IMR-90 (cell line): ENCODE results near the gene ST7. TPM values are rescaled to one million over a fixed set of nuclear protein-coding genes. Genes with fewer than 3 reads are reported as not detected.

Source experiments
- ATAC-seq: fragments of 200-7000 bp; cut with Tn5 transposase; 2 replicates; pipeline ENCODE4 v1.9.1; 2020; ENCODE audit warnings: low read depth, mild to moderate bottlenecking, moderate library complexity
- BruUV-seq: library from RNA; stranded (reverse); fragments of 400-500 nt; replicated peaks from 2 replicates; lab custom pipeline; 2021; lab: Mats Ljungman, UMichigan
- CTCF ChIA-PET: fragments of 300-600 bp; formaldehyde crosslinking; extraction: SDS; loops from one replicate; lab custom pipeline; 2021; ENCODE audit warnings: antibody characterized with exemption; lab: Yijun Ruan, JAX
- POLR2A ChIA-PET: fragments of 300-600 bp; sonication (Branson Sonifier 250); formaldehyde crosslinking; loops from one replicate; lab custom pipeline; 2022; ENCODE audit warnings: antibody characterized with exemption; ENCODE audit not compliant: unreplicated experiment; lab: Charles Lee
- DNase-seq: peaks from one replicate; pipeline ENCODE4 v3.0.0; 2013
- H2AFZ ChIP-seq: replicated peaks from 2 replicates; pipeline ENCODE3; 2013; ENCODE audit warnings: low read length, mild to moderate bottlenecking; ENCODE audit not compliant: poor library complexity
- H2AK5ac ChIP-seq: 2 replicates; pipeline ENCODE4 v1.6.1; 2013; ENCODE audit warnings: low read depth, low read length, inconsistent platforms
- H2AK9ac ChIP-seq: replicated peaks from 2 replicates; pipeline ENCODE3; 2013; ENCODE audit warnings: mild to moderate bottlenecking, low read depth, low read length, moderate library complexity; ENCODE audit not compliant: poor library complexity
- H2BK120ac ChIP-seq: 2 replicates; pipeline ENCODE4 v1.6.1; 2013; ENCODE audit warnings: low read depth, low read length, inconsistent platforms
- H2BK15ac ChIP-seq: 3 replicates; pipeline ENCODE4 v1.6.1; 2013; ENCODE audit warnings: low read depth, low read length, inconsistent platforms
- H2BK20ac ChIP-seq: 2 replicates; pipeline ENCODE4 v1.6.1; 2013; ENCODE audit warnings: low read depth, mild to moderate bottlenecking, inconsistent platforms, low read length, moderate library complexity
- H2BK5ac ChIP-seq: 2 replicates; pipeline ENCODE4 v1.6.1; 2013; ENCODE audit warnings: mild to moderate bottlenecking, low read depth, low read length, inconsistent platforms; ENCODE audit not compliant: poor library complexity, severe bottlenecking
- H3K14ac ChIP-seq: replicated peaks from 2 replicates; pipeline ENCODE4 v1.6.1; 2013; ENCODE audit warnings: low read depth, low read length, inconsistent platforms
- H3K18ac ChIP-seq: 2 replicates; pipeline ENCODE4 v1.6.1; 2013; ENCODE audit warnings: low read depth, low read length, control low read depth
- H3K23ac ChIP-seq: 2 replicates; pipeline ENCODE4 v1.6.1; 2013; ENCODE audit warnings: low read depth, low read length, inconsistent platforms
- H3K27ac ChIP-seq: 2 replicates; pipeline ENCODE4 v1.5.1; 2013; ENCODE audit warnings: mild to moderate bottlenecking, control low read depth, low read length; ENCODE audit not compliant: insufficient read depth
- H3K27me3 ChIP-seq: 2 replicates; pipeline ENCODE4 v1.6.1; 2013; ENCODE audit warnings: low read length; ENCODE audit not compliant: control insufficient read depth, insufficient read depth
- H3K36me3 ChIP-seq: 2 replicates; pipeline ENCODE4 v1.6.1; 2013; ENCODE audit warnings: low read length, mixed read lengths; ENCODE audit not compliant: control insufficient read depth, insufficient read depth
- H3K4ac ChIP-seq: 2 replicates; pipeline ENCODE4 v1.6.1; 2013; ENCODE audit warnings: low read depth, low read length, inconsistent platforms
- H3K4me1 ChIP-seq: 2 replicates; pipeline ENCODE4 v1.6.1; 2013; ENCODE audit warnings: low read length, mixed read lengths; ENCODE audit not compliant: control insufficient read depth, insufficient read depth
- H3K4me2 ChIP-seq: 2 replicates; pipeline ENCODE4 v1.6.1; 2013; ENCODE audit warnings: low read depth, mild to moderate bottlenecking, control low read depth, low read length, moderate library complexity
- H3K4me3 ChIP-seq: 2 replicates; pipeline ENCODE4 v1.5.1; 2013; ENCODE audit warnings: low read depth, mild to moderate bottlenecking, control low read depth, low read length, moderate library complexity; ENCODE audit not compliant: insufficient read depth
- H3K56ac ChIP-seq: 2 replicates; pipeline ENCODE4 v1.6.1; 2013; ENCODE audit warnings: low read length, inconsistent platforms; ENCODE audit not compliant: insufficient read depth; ENCODE audit errors: extremely low read depth
- H3K79me1 ChIP-seq, 2 experiments: 2 replicates each; pipeline ENCODE4 v1.6.1; 2013; ENCODE audit warnings: low read length in 2 of 2, inconsistent platforms in 1 of 2, low read depth in 1 of 2
- H3K9ac ChIP-seq: 2 replicates; pipeline ENCODE4 v1.6.1; 2013; ENCODE audit warnings: low read depth, low read length, control low read depth
- H3K9me1 ChIP-seq: 2 replicates; pipeline ENCODE4 v1.6.1; 2013; ENCODE audit warnings: low read length, inconsistent platforms; ENCODE audit not compliant: insufficient read depth
- H3K9me3 ChIP-seq: 2 replicates; pipeline ENCODE4 v1.6.1; 2013; ENCODE audit warnings: low read length; ENCODE audit not compliant: control insufficient read depth, insufficient read depth
- H4K20me1 ChIP-seq: 2 replicates; pipeline ENCODE4 v1.6.1; 2013; ENCODE audit warnings: low read length, inconsistent platforms; ENCODE audit not compliant: insufficient read depth
- H4K5ac ChIP-seq: 2 replicates; pipeline ENCODE4 v1.6.1; 2013; ENCODE audit warnings: mild to moderate bottlenecking, low read depth, low read length, control low read depth
- H4K8ac ChIP-seq, 2 experiments: 2 replicates each; pipeline ENCODE4 v1.6.1; 2013; ENCODE audit warnings: low read depth in 2 of 2, low read length in 2 of 2, control low read depth in 1 of 2, inconsistent platforms in 1 of 2
- H4K91ac ChIP-seq: 2 replicates; pipeline ENCODE4 v1.6.1; 2013; ENCODE audit warnings: low read depth, low read length, inconsistent platforms; ENCODE audit not compliant: insufficient read depth
- BHLHE40 ChIP-seq: fragments of 150-350 bp; IDR thresholded peaks from 2 replicates; pipeline ENCODE4 v1.6.1; 2016; ENCODE audit warnings: mild to moderate bottlenecking, low read depth, low read length
- CHD1 ChIP-seq: IDR thresholded peaks from 2 replicates; pipeline ENCODE4 v1.6.1; 2012; ENCODE audit warnings: low read depth, low read length, improper control_type of control experiment
- MAZ ChIP-seq: IDR thresholded peaks from 2 replicates; pipeline ENCODE4 v1.6.1; 2012; ENCODE audit warnings: low read depth, mild to moderate bottlenecking, low read length, improper control_type of control experiment, moderate library complexity, borderline replicate concordance
- MXI1 ChIP-seq: IDR thresholded peaks from 2 replicates; pipeline ENCODE4 v1.6.1; 2012; ENCODE audit warnings: low read depth, mild to moderate bottlenecking, low read length, moderate library complexity, borderline replicate concordance
- RAD21 ChIP-seq: IDR thresholded peaks from 2 replicates; pipeline ENCODE4 v1.6.1; 2012; ENCODE audit warnings: low read length, improper control_type of control experiment
- RCOR1 ChIP-seq: IDR thresholded peaks from 2 replicates; pipeline ENCODE4 v1.6.1; 2012; ENCODE audit warnings: mild to moderate bottlenecking, low read length, improper control_type of control experiment; ENCODE audit not compliant: insufficient replicate concordance
- RFX5 ChIP-seq: IDR thresholded peaks from 2 replicates; pipeline ENCODE4 v1.8.0; 2012; ENCODE audit warnings: low read depth, mild to moderate bottlenecking, low read length, moderate library complexity
- SMC3 ChIP-seq: fragments of 150-350 bp; IDR thresholded peaks from 2 replicates; pipeline ENCODE4 v1.6.1; 2016; ENCODE audit warnings: low read depth, mild to moderate bottlenecking, antibody characterized with exemption, low read length, moderate library complexity
- WGBS, 2 experiments: methylation state at CpG; one replicate each; pipeline versions ENCODE4 v1.1.5 to v1.1.7; 2013; ENCODE audit warnings: missing lambda C conversion rate in 2 of 2; ENCODE audit not compliant: insufficient read length in 1 of 2; ENCODE audit errors: extremely low coverage in 2 of 2; 5-methylcytosine and 5-hydroxymethylcytosine counted together
- dilution Hi-C: fragments of 300-500 bp; cut with HindIII; formaldehyde crosslinking; loops from one replicate; pipeline ENCODE4 v1.14.3; 2018; ENCODE audit warnings: low sequenced_read_pairs; ENCODE audit not compliant: unreplicated experiment
- in situ Hi-C: fragments of 300-500 bp; cut with MboI; formaldehyde crosslinking; loops from 3 replicates; pipeline ENCODE4 v1.14.3; 2019; ENCODE audit warnings: low sequenced_read_pairs, inconsistent platforms, mixed read lengths
- intact Hi-C: fragments of 100-400 bp; cut with micrococcal nuclease; formaldehyde crosslinking; loops from 2 replicates; pipeline ENCODE4 v1.10.0; 2022
- polyA plus RNA-seq, 3 experiments: library from polyadenylated mRNA; depleted of rRNA; stranded (reverse); fragments of >200 nt; gene quantifications; 2 replicates each; pipeline ENCODE4 v1.2.3, GENCODE V29; 2012; ENCODE audit warnings: low replicate concordance in 1 of 3
- total RNA-seq: library from RNA; depleted of rRNA; stranded (reverse); fragments of >200 nt; gene quantifications from 2 replicates; pipeline ENCODE4 v1.2.3, GENCODE V29; 2012
- TF ChIP-seq, protein P1 (sequence below): fragments of 150-350 bp; IDR thresholded peaks from 2 replicates; pipeline ENCODE4 v1.6.1; 2017; ENCODE audit warnings: mild to moderate bottlenecking, antibody characterized with exemption, low read length, low read depth

Gene ST7
- total and polyA plus RNA-seq, 2 of the 4 experiments (the other 2 are of a cell fraction), result 18.6 to 26.0 TPM

GRCh38 chr7:117096330-117096729 is 143.0 kb downstream of the ST7 start:
- H2BK5ac ChIP-seq, result no peak overlapping the region
- intact Hi-C loops, result no loop called here
- CTCF ChIA-PET, result no interaction called here
- no CpG with 5 or more reads among the region's 4 CpGs for WGBS, 2 experiments
- H3K36me3 ChIP-seq, result no peaks in the 10 kb centered on the region
- no peak overlapping the region for H3K4me2 ChIP-seq
- H2AK5ac ChIP-seq, result no peak overlapping the region
- H3K14ac ChIP-seq, result no peak overlapping the region
- no peak overlapping the region for H3K23ac ChIP-seq
- no peaks in the 10 kb centered on the region for H3K27me3 ChIP-seq
- H3K4me1 ChIP-seq, result peaks cover 5% of the 10 kb centered on the region
- BruUV-seq, result no TSS peak
- no peak overlapping the region for H3K27ac ChIP-seq
- no peak overlapping the region for H2AK9ac ChIP-seq
- no peak overlapping the region for H2AFZ ChIP-seq
- no peak for ATAC-seq
- H3K4ac ChIP-seq, result no peak overlapping the region
- H3K9me3 ChIP-seq, result no peaks in the 10 kb centered on the region
- peaks cover 6% of the 10 kb centered on the region for H4K20me1 ChIP-seq
- peaks cover 14% of the 10 kb centered on the region for H3K9me1 ChIP-seq
- dilution Hi-C loops, result no loop called here
- H3K18ac ChIP-seq, result no peak overlapping the region
- no peak overlapping the region for H4K8ac ChIP-seq
- H2BK20ac ChIP-seq, result no peak overlapping the region
- POLR2A ChIA-PET, result interaction anchor here (0.6 kb wide), 2 partner anchors 73 to 282 kb away, joined by 3 to 4 read pairs; no protein-coding TSS in a partner anchor
- H2BK15ac ChIP-seq, result no peak overlapping the region
- H4K91ac ChIP-seq, result no peak overlapping the region
- in situ Hi-C loops, result no loop called here
- TF ChIP-seq RAD21 (no peak), BHLHE40 (no peak), RFX5 (no peak), MXI1 (no peak), RCOR1 (no peak), MAZ (no peak), CHD1 (no peak), SMC3 (no peak)
- TF ChIP-seq, protein P1, sequence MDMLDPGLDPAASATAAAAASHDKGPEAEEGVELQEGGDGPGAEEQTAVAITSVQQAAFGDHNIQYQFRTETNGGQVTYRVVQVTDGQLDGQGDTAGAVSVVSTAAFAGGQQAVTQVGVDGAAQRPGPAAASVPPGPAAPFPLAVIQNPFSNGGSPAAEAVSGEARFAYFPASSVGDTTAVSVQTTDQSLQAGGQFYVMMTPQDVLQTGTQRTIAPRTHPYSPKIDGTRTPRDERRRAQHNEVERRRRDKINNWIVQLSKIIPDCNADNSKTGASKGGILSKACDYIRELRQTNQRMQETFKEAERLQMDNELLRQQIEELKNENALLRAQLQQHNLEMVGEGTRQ, result no peak
- H3K9ac ChIP-seq, result no peak overlapping the region
- no peak for DNase-seq
- no peak overlapping the region for H3K4me3 ChIP-seq
- H4K5ac ChIP-seq, result no peak overlapping the region
- H3K79me1 ChIP-seq, result peaks cover 23 to 32% of the 10 kb centered on the region in 2 experiments
- no peak overlapping the region for H3K56ac ChIP-seq
- no peak overlapping the region for H2BK120ac ChIP-seq
